Measurements from ENCODE around the gene EXD1. TPM values are rescaled to one million over a fixed set of nuclear protein-coding genes. Genes with fewer than 3 reads are reported as not detected.

The EXD1 gene, protein sequence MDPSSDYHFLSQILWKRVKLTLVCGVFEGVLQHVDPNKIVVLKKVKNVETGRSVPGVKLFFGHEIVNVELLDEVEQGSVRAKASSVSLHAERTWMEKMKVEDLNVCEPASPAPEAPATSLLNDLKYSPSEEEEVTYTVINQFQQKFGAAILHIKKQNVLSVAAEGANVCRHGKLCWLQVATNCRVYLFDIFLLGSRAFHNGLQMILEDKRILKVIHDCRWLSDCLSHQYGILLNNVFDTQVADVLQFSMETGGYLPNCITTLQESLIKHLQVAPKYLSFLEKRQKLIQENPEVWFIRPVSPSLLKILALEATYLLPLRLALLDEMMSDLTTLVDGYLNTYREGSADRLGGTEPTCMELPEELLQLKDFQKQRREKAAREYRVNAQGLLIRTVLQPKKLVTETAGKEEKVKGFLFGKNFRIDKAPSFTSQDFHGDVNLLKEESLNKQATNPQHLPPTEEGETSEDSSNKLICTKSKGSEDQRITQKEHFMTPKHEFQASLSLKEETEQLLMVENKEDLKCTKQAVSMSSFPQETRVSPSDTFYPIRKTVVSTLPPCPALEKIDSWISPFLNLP
- not detected in 2 replicates for total RNA-seq (ENCODE audit: low replicate concordance)
- long read RNA-seq, result 0 reads

DNA sequence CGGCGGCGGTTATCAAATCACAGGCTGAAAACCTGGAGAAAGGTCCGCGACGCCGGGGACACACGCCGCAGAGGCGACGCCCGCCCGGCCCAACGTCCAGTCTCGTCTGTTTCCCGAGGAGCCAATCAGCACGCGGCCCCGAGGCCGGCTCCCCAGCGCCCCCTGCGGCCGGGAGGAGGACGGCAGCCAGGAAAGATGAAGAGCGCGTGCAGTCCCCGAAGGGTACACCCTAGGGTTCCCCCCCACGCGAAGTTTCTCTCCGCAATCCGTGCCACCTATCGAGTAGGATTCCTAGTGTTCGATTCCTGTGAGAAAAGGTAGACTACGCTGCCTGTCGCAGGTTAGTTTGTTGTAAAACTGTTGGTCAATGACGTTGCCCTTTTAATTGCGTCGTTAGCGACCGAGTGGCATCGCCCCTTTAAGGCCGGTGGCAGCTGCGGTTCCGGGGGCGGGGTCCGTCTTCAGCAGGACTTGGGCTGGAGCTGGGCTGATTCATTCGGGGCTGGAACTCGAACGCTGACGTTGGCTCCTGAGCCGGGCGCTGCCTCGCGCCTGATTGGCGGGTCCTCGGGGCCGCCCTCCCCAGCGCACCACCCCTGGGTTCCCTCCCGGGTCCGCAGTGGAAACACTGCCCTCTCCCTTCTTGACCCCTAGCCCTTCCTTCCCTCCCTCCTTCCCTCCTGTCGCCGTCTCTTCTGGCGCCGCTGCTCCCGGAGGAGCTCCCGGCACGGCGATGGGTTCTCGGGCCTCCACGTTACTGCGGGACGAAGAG, at the start of gene EXD1, which contains the start of gene CHP1:
TSS of gene EXD1 (minus strand) at position 108 of the 772 bp plus-strand sequence. CDS start 4,182 bp downstream, outside the sequence.
TSS of gene CHP1 (plus strand) at position 619 of the 772 bp plus-strand sequence. CDS start at position 734, 115 bp downstream.
- Mint-ChIP-seq H3K36me3 (no peaks in the 10 kb centered on the region), H3K27ac (peak within 1 kb of the TSS; percentile 94)

DNA sequence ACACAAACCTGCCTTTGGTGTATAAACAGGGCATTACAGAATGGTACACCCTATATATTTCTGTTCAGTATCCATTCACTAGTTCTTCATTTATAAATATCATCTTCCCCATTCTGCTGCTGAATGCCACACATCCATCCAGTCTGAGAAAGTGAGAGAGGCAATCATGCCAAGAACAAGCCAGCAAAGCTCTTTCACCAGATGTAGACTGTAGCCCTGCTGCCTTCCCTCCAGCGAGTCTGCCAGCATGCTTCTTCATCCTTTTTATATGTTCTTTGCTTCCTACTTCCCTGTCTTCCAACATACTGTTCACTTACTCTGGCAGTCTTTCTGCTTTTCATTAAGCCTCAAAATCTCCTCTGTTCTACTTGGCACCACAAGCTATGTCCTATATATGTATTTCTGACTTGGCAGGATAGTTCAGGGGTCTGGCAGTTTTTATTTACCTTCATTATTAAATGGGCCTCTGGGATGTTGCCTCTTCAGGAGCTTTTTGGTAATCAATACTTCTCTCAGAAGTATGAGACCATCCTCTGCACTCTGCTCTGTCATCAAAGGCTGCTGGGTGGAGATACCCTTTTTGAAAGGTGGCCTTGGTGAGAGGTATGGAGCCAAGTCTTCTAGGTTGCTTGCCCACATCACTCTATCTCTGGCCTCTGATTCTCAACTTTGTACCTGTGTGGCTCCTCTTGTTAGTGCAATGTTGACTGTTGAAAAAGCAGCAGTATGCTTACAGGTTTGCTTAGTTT, 49.2 kb upstream of the EXD1 start:
- peak overlapping the region; percentile 1 for H3K27ac Mint-ChIP-seq
- H3K36me3 Mint-ChIP-seq, result peaks cover 22% of the 10 kb centered on the region
- no peaks in the 10 kb centered on the region for H3K9me3 Mint-ChIP-seq
- TF ChIP-seq, protein P1, sequence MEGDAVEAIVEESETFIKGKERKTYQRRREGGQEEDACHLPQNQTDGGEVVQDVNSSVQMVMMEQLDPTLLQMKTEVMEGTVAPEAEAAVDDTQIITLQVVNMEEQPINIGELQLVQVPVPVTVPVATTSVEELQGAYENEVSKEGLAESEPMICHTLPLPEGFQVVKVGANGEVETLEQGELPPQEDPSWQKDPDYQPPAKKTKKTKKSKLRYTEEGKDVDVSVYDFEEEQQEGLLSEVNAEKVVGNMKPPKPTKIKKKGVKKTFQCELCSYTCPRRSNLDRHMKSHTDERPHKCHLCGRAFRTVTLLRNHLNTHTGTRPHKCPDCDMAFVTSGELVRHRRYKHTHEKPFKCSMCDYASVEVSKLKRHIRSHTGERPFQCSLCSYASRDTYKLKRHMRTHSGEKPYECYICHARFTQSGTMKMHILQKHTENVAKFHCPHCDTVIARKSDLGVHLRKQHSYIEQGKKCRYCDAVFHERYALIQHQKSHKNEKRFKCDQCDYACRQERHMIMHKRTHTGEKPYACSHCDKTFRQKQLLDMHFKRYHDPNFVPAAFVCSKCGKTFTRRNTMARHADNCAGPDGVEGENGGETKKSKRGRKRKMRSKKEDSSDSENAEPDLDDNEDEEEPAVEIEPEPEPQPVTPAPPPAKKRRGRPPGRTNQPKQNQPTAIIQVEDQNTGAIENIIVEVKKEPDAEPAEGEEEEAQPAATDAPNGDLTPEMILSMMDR (conservative IDR thresholded peaks at IDR 0.05), result no peak
- H3K4me1 Mint-ChIP-seq (ENCODE audit: unreplicated experiment), result peaks cover 11% of the 10 kb centered on the region
- no peak for DNase-seq (ENCODE audit: extremely low spot score, unreplicated experiment)
- H3K4me3 Mint-ChIP-seq, result no peak overlapping the region
- no peaks in the 10 kb centered on the region for H3K27me3 Mint-ChIP-seq

More for the DNA sequence above, at the start of gene EXD1, which contains the start of gene CHP1:
- peaks cover 4% of the 10 kb centered on the region for H3K27me3 Mint-ChIP-seq
- TF ChIP-seq, protein P1 (conservative IDR thresholded peaks at IDR 0.05), result peak; percentile 99
- H3K4me1 Mint-ChIP-seq (ENCODE audit: unreplicated experiment), result peaks cover 13% of the 10 kb centered on the region
- peak; percentile 95 for DNase-seq (ENCODE audit: extremely low spot score, unreplicated experiment)
- H3K4me3 Mint-ChIP-seq, result peak within 1 kb of the TSS; percentile 93
- H3K9me3 Mint-ChIP-seq, result no peaks in the 10 kb centered on the region

DNA sequence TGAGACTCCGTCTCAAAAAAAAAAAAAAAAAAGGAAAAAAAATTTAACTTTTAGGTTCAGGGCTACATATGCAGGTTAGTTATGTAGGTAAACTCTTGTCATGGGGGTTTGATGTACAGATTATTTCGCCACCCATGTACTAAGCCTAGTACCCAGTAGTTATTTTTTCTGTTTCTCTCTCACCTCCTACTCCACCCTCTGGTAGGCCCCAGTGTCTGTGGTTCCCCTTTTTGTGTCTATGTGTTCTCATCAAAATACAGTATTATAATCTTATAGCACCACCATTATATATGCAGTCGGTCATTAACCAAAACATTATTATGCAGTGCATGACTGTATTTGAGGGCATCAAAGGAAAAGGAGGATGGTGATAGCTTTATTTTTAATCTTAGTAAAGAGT, 47.8 kb upstream of the EXD1 start:
- TF ChIP-seq, protein P1 (conservative IDR thresholded peaks at IDR 0.05), result no peak
- H3K4me1 Mint-ChIP-seq (ENCODE audit: unreplicated experiment), result peaks cover 6% of the 10 kb centered on the region

DNA sequence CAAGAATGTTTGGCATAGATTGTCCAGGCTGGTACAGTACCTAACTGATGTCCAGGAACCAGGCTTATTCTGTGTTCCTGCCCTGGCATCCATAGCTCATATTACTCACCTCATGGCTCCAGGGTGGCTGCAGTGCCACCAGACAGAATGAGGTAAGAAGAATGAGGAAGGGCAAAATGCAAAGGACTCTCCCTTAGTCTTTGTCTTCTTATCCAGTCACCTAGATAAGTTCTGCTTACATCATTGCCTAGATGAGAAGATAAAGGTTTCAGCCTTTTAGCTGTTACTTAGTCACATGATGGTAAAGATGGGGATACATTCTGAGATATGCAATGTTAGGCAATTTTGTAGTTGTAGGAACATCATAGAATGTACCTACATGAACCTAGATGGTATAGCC, 46.3 kb upstream of the EXD1 start:
- Mint-ChIP-seq H3K27me3 (no peaks in the 10 kb centered on the region), H3K36me3 (peaks cover 22% of the 10 kb centered on the region), H3K9me3 (no peaks in the 10 kb centered on the region), H3K4me1 (ENCODE audit: unreplicated experiment) (no peaks in the 10 kb centered on the region), H3K4me3 (no peak overlapping the region), H3K27ac (no peak overlapping the region)
- no peak for DNase-seq (ENCODE audit: extremely low spot score, unreplicated experiment)
- TF ChIP-seq, protein P1 (conservative IDR thresholded peaks at IDR 0.05), result no peak

More for the DNA sequence above, 47.8 kb upstream of the EXD1 start:
- no peak overlapping the region for H3K27ac Mint-ChIP-seq
- H3K9me3 Mint-ChIP-seq, result no peaks in the 10 kb centered on the region
- H3K36me3 Mint-ChIP-seq, result peaks cover 22% of the 10 kb centered on the region
- DNase-seq (ENCODE audit: extremely low spot score, unreplicated experiment), result no peak
- H3K27me3 Mint-ChIP-seq, result no peaks in the 10 kb centered on the region
- H3K4me3 Mint-ChIP-seq, result no peak overlapping the region

DNA sequence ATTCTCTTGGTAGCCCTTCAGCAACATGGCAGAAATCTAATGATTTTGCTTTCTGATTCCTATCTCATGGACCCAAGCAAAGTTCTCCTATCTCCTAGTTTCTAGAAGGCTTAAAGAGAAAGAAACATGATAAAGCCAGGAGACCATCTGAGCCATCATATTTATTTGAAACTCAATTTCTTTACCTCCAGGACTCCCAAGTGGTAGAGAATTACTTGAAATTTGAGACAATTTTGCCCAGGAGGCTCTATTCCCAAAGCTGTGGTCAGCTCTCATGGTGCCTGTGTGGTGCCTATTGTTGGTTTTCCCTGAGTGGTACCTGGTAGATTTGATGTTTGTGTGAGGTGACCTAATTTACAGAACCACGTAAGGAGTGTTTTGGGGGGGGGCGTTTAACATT, 39.3 kb upstream of the EXD1 start:
- H3K27ac Mint-ChIP-seq, result no peak overlapping the region
- no peaks in the 10 kb centered on the region for H3K27me3 Mint-ChIP-seq
- no peak for DNase-seq (ENCODE audit: extremely low spot score, unreplicated experiment)
- no peak overlapping the region for H3K4me3 Mint-ChIP-seq
- TF ChIP-seq, protein P1 (conservative IDR thresholded peaks at IDR 0.05), result no peak
- H3K9me3 Mint-ChIP-seq, result no peaks in the 10 kb centered on the region
- peaks cover 12% of the 10 kb centered on the region for H3K36me3 Mint-ChIP-seq
- H3K4me1 Mint-ChIP-seq (ENCODE audit: unreplicated experiment), result peaks cover 7% of the 10 kb centered on the region
